Nephron progenitor cell (in vitro differentiated cells): Measurements from ENCODE around the gene APLP2.
"Not testable (repeated sequence)": the region's sequence is repeated elsewhere in the genome, so short reads cannot be mapped to it uniquely, and the experiment has no call there.

Experiments
- DNase-seq: peaks from one replicate; pipeline ENCODE4 v3.0.0; 2021
- H3K27ac Mint-ChIP-seq: 2 replicates; pipeline ENCODE4 v1.8.0; 2021; ENCODE audit warnings: mild to moderate bottlenecking, moderate library complexity, mixed read lengths
- H3K27me3 Mint-ChIP-seq: 2 replicates; pipeline ENCODE4 v1.8.0; 2021; ENCODE audit warnings: mild to moderate bottlenecking, low read depth, mixed read lengths; ENCODE audit not compliant: poor library complexity
- H3K36me3 Mint-ChIP-seq: 2 replicates; pipeline ENCODE4 v1.8.0; 2021; ENCODE audit warnings: low read depth, mixed read lengths
- H3K4me1 Mint-ChIP-seq: 2 replicates; pipeline ENCODE4 v1.8.0; 2021; ENCODE audit warnings: mixed read lengths
- H3K4me3 Mint-ChIP-seq: 2 replicates; pipeline ENCODE4 v1.8.0; 2021; ENCODE audit warnings: mild to moderate bottlenecking, moderate library complexity, mixed read lengths
- H3K9me3 Mint-ChIP-seq: 2 replicates; pipeline ENCODE4 v1.8.0; 2021; ENCODE audit warnings: mild to moderate bottlenecking, moderate library complexity, mixed read lengths
- CTCF ChIP-seq: fragments of 200-600 bp; sonication (generic); IDR thresholded peaks from 2 replicates; pipeline ENCODE4 v1.5.0; 2021; ENCODE audit warnings: antibody characterized with exemption

APLP2 gene

DNA sequence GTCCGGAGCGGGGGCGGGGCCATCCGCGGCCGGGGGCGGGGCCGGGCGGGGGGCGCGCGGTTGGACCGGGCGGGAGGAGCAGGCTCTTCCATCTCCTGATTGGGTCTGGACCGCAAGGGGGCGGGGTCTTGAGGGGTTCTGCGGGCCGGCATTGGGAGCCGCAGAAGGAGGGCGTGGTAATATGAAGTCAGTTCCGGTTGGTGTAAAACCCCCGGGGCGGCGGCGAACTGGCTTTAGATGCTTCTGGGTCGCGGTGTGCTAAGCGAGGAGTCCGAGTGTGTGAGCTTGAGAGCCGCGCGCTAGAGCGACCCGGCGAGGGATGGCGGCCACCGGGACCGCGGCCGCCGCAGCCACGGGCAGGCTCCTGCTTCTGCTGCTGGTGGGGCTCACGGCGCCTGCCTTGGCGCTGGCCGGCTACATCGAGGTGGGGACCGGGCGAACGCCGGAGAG lies at the start of gene APLP2:
TSS of gene APLP2 (plus strand) at position 236 of the 450 bp plus-strand sequence. CDS start at position 320, 84 bp downstream.
- Mint-ChIP-seq H3K27ac (peak within 1 kb of the TSS; percentile 77), H3K4me1 (peaks cover 48% of the 10 kb centered on the region)
- DNase-seq: peak; percentile 99

GRCh38 chr11:130020323-130020722 lies 49.4 kb upstream of the APLP2 start:
- H3K27me3 Mint-ChIP-seq: no peaks in the 10 kb centered on the region
- H3K36me3 Mint-ChIP-seq: peaks cover 6% of the 10 kb centered on the region
- TF ChIP-seq CTCF: no peak
- H3K4me3 Mint-ChIP-seq: no peak overlapping the region
- H3K4me1 Mint-ChIP-seq: peaks cover 17% of the 10 kb centered on the region
- DNase-seq: no peak
- peaks cover 29% of the 10 kb centered on the region for H3K9me3 Mint-ChIP-seq
- no peak overlapping the region for H3K27ac Mint-ChIP-seq

More for the DNA sequence above, at the start of gene APLP2:
- Mint-ChIP-seq H3K27me3 (peaks cover 3% of the 10 kb centered on the region), H3K36me3 (peaks cover 11% of the 10 kb centered on the region), H3K9me3 (peaks cover 3% of the 10 kb centered on the region), H3K4me3 (peak within 1 kb of the TSS; percentile 94)
- no peak for TF ChIP-seq CTCF

GRCh38 chr11:130021606-130022005 lies 48.1 kb upstream of the APLP2 start:
- H3K4me1 Mint-ChIP-seq: peaks cover 17% of the 10 kb centered on the region
- H3K27ac Mint-ChIP-seq, H3K36me3 Mint-ChIP-seq, DNase-seq, H3K4me3 Mint-ChIP-seq, H3K27me3 Mint-ChIP-seq: not testable (repeated sequence)
- H3K9me3 Mint-ChIP-seq: peaks cover 19% of the 10 kb centered on the region

- TF ChIP-seq CTCF: no peak
- Mint-ChIP-seq H3K27ac (peak overlapping the region; percentile 93), H3K27me3 (peaks cover 2% of the 10 kb centered on the region), H3K4me1 (peaks cover 17% of the 10 kb centered on the region), H3K4me3 (no peak overlapping the region), H3K9me3 (peaks cover 19% of the 10 kb centered on the region), H3K36me3 (no peaks in the 10 kb centered on the region)
- DNase-seq: no peak
Observed at GRCh38 chr11:130022799-130023198, 46.9 kb upstream of the APLP2 start.

DNA sequence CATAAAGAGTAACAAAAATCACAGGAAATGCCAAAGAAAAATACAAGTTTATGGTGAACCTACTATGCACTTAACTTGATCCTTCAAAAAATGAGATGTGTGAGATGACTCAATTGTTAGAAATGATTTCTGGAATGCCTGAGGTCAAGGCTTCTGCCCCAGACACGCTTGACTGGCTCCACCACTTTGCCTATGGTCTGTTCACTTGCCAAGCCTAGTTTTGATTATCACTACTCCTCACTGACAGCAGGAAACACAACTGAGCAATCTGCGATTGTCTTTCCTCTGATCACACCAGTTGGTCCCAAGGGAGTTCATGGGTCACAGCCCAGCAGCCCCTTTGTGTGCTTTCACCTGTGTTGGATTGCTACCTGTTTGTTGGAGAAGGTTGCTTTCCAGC lies 46.5 kb upstream of the APLP2 start:
- DNase-seq: peak; percentile 13
- Mint-ChIP-seq H3K27ac (peak overlapping the region; percentile 23), H3K4me3 (no peak overlapping the region), H3K4me1 (peaks cover 17% of the 10 kb centered on the region), H3K27me3 (peaks cover 2% of the 10 kb centered on the region), H3K36me3 (no peaks in the 10 kb centered on the region), H3K9me3 (peaks cover 19% of the 10 kb centered on the region)
- no peak for TF ChIP-seq CTCF

DNA sequence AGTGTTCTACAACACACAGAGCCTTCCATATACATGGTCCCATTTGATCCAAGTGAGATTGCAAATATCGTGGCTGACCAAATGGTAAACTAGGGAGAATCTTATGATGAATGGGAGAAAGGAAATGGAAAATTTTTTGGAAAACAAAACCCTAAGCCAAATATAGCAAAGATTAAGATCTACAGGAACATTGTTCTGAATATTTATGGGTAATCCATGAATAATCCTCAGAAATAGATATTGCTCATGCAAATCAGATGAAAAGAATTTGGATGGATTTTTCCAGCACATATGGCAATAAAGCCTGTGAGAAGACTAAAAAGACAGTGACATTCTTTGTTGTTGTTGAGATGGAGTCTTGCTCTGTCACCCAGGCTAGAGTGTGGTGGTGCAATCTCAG lies 45.3 kb upstream of the APLP2 start:
- no peaks in the 10 kb centered on the region for H3K36me3 Mint-ChIP-seq

More for the DNA sequence above, 45.3 kb upstream of the APLP2 start:
- Mint-ChIP-seq H3K27me3 (peaks cover 2% of the 10 kb centered on the region), H3K27ac (no peak overlapping the region), H3K9me3 (peaks cover 19% of the 10 kb centered on the region), H3K4me1 (peaks cover 17% of the 10 kb centered on the region), H3K4me3 (no peak overlapping the region)
- no peak for DNase-seq
- TF ChIP-seq CTCF: no peak
